CD14-positive monocyte (primary cell): ENCODE data around the gene C19orf33. TPM values are rescaled to one million over a fixed set of nuclear protein-coding genes. Genes with fewer than 3 reads are reported as not detected.

Experiments used
- DNase-seq, 3 donors: peaks; one replicate each; pipeline ENCODE4 v3.0.0-alpha.2; 2011 to 2022
- H2AFZ ChIP-seq: 2 replicates; pipeline ENCODE4 v1.6.0; 2012; ENCODE audit warnings: mild to moderate bottlenecking, low read depth, low read length, inconsistent platforms; ENCODE audit not compliant: insufficient read depth, poor library complexity, severe bottlenecking
- H3K27ac ChIP-seq, 2 donors: 1 replicate in 1 of 2; 2 replicates in 1 of 2; pipeline ENCODE4 v1.5.1; 2012 to 2013; ENCODE audit warnings: low read length in 2 of 2, control low read depth in 1 of 2, inconsistent platforms in 1 of 2, low read depth in 1 of 2, mild to moderate bottlenecking in 1 of 2
- H3K27me3 ChIP-seq, 2 donors: one replicate each; pipeline versions ENCODE4 v1.6.0 to v1.6.1; 2011 to 2013; ENCODE audit warnings: low read length in 2 of 2; ENCODE audit not compliant: control insufficient read depth in 2 of 2, insufficient read depth in 2 of 2
- H3K36me3 ChIP-seq, 2 donors: replicated peaks in 1 of 2; 1 replicate in 1 of 2; 2 replicates in 1 of 2; pipeline versions ENCODE4 v1.5.1 to v1.6.1; 2012 to 2013; ENCODE audit warnings: low read length in 2 of 2, control low read depth in 1 of 2, inconsistent platforms in 1 of 2, mild to moderate bottlenecking in 1 of 2; ENCODE audit not compliant: insufficient read depth in 2 of 2, control insufficient read depth in 1 of 2
- H3K4me1 ChIP-seq, 2 donors: 1 replicate in 1 of 2; 2 replicates in 1 of 2; pipeline versions ENCODE4 v1.5.1 to v1.6.1; 2012 to 2013; ENCODE audit warnings: low read length in 2 of 2, control low read depth in 1 of 2, inconsistent platforms in 1 of 2, mild to moderate bottlenecking in 1 of 2, moderate library complexity in 1 of 2; ENCODE audit not compliant: insufficient read depth in 2 of 2, control insufficient read depth in 1 of 2
- H3K4me2 ChIP-seq: replicated peaks from 2 replicates; pipeline ENCODE3; 2012; ENCODE audit warnings: low read length, moderate library complexity, mild to moderate bottlenecking; ENCODE audit not compliant: poor library complexity, severe bottlenecking; ENCODE audit errors: extremely low read depth
- H3K4me3 ChIP-seq, 3 experiments: fragments of 200-600 bp in 1 of 3; sonication (generic) in 1 of 3; replicated peaks in 1 of 3; 1 replicate in 2 of 3; 2 replicates in 1 of 3; pipeline ENCODE4 v1.5.1; 2011 to 2013; ENCODE audit warnings: low read length in 3 of 3, mild to moderate bottlenecking in 3 of 3, control low read depth in 2 of 3, low read depth in 2 of 3, inconsistent platforms in 1 of 3, moderate library complexity in 1 of 3
- H3K79me2 ChIP-seq: 2 replicates; pipeline ENCODE4 v1.6.0; 2012; ENCODE audit warnings: mild to moderate bottlenecking, control low read depth, inconsistent platforms, low read length, moderate library complexity; ENCODE audit not compliant: insufficient read depth
- H3K9ac ChIP-seq: 2 replicates; pipeline ENCODE4 v1.6.0; 2017; ENCODE audit warnings: low read length, mild to moderate bottlenecking; ENCODE audit not compliant: insufficient read depth, poor library complexity, severe bottlenecking
- H3K9me3 ChIP-seq, 2 donors: replicated peaks in 1 of 2; 1 replicate in 1 of 2; 2 replicates in 1 of 2; pipeline versions ENCODE4 v1.5.1 to v1.6.1; 2012 to 2013; ENCODE audit warnings: low read length in 2 of 2, control low read depth in 1 of 2; ENCODE audit not compliant: control insufficient read depth in 1 of 2, insufficient read depth in 1 of 2
- H4K20me1 ChIP-seq: 2 replicates; pipeline ENCODE4 v1.6.0; 2012; ENCODE audit warnings: mild to moderate bottlenecking, low read length, control low read depth, moderate library complexity; ENCODE audit not compliant: insufficient read depth
- H3K27ac Mint-ChIP-seq, 7 donors: one replicate each; pipeline ENCODE4 v1.8.0; 2020; ENCODE audit warnings: mild to moderate bottlenecking in 7 of 7, mixed read lengths in 7 of 7, moderate library complexity in 6 of 7, inconsistent platforms in 2 of 7
- H3K27me3 Mint-ChIP-seq, 3 donors: one replicate each; pipeline ENCODE4 v1.8.0; 2021 to 2022; ENCODE audit warnings: low read depth in 3 of 3, mild to moderate bottlenecking in 3 of 3, mixed read lengths in 3 of 3, moderate library complexity in 3 of 3, inconsistent platforms in 1 of 3
- H3K36me3 Mint-ChIP-seq, 2 donors: one replicate each; pipeline ENCODE4 v1.8.0; 2020; ENCODE audit warnings: mixed read lengths in 2 of 2, inconsistent platforms in 1 of 2, mild to moderate bottlenecking in 1 of 2
- H3K4me1 Mint-ChIP-seq: one replicate; pipeline ENCODE4 v1.8.0; 2020; ENCODE audit warnings: mild to moderate bottlenecking, mixed read lengths
- H3K4me3 Mint-ChIP-seq, 2 donors: one replicate each; pipeline ENCODE4 v1.8.0; 2020; ENCODE audit warnings: mild to moderate bottlenecking in 2 of 2, mixed read lengths in 2 of 2, moderate library complexity in 1 of 2
- H3K9me3 Mint-ChIP-seq, 7 donors: one replicate each; pipeline ENCODE4 v1.8.0; 2020 to 2022; ENCODE audit warnings: mixed read lengths in 7 of 7, mild to moderate bottlenecking in 6 of 7, moderate library complexity in 6 of 7, inconsistent platforms in 2 of 7
- CTCF ChIP-seq: fragments of 200-600 bp; IDR thresholded peaks from one replicate; pipeline ENCODE4 v1.8.0; 2022; ENCODE audit warnings: antibody characterized with exemption, mild to moderate bottlenecking
- WGBS: methylation state at CpG from one replicate; pipeline ENCODE4 v1.1.5; 2013; ENCODE audit warnings: missing lambda C conversion rate; ENCODE audit not compliant: insufficient coverage; 5-methylcytosine and 5-hydroxymethylcytosine counted together
- intact Hi-C, 2 donors: fragments of 100-400 bp; cut with micrococcal nuclease; formaldehyde crosslinking; loops; one replicate each; pipeline versions ENCODE4 v1.15.0 to v1.15.1; 2023
- polyA plus RNA-seq, 3 donors: library from polyadenylated mRNA; depleted of rRNA in 1 of 3; unstranded in 2 of 3; stranded (reverse) in 1 of 3; fragments of 300-500 nt in 2 of 3; fragments of >200 nt in 1 of 3; fragmentation: Illumina TruSeq in 2 of 3; gene quantifications; 1 replicate in 2 of 3; 2 replicates in 1 of 3; pipeline ENCODE4 v1.2.3, GENCODE V29; 2012 to 2021

The C19orf33 gene
- polyA plus RNA-seq, 3 donors = 0.43 to 0.73 (median 0.69) TPM

GRCh38 chr19:38289955-38290354, 14.1 kb upstream of the C19orf33 start:
- Histone ChIP-seq H3K4me3 (no peak overlapping the region), H3K79me2 (no peaks in the 10 kb centered on the region), H3K27me3 (no peaks in the 10 kb centered on the region), H3K4me1 (peaks cover 41 to 43% of the 10 kb centered on the region in 2 donors), H4K20me1 (no peaks in the 10 kb centered on the region), H3K27ac (no peak overlapping the region), H3K4me2 (no peak overlapping the region), H2AFZ (no peak overlapping the region), H3K9ac (no peak overlapping the region), H3K9me3 (no peaks in the 10 kb centered on the region), H3K36me3 (peaks cover 28 to 45% of the 10 kb centered on the region in 2 donors)
- no peak overlapping the region for H3K27ac Mint-ChIP-seq
- H3K27me3 Mint-ChIP-seq = peaks cover 1 to 9% (median 3%) of the 10 kb centered on the region in 3 donors
- TF ChIP-seq CTCF = no peak
- intact Hi-C loops = no loop called here
- H3K4me3 Mint-ChIP-seq = no peak overlapping the region
- no peak for DNase-seq
- peaks cover 37% of the 10 kb centered on the region for H3K4me1 Mint-ChIP-seq
- 100% methylated on average over 7 of the region's 15 CpGs for WGBS
- H3K9me3 Mint-ChIP-seq = peaks cover 0 to 2% (median 0%) of the 10 kb centered on the region in 7 donors
- peaks cover 55 to 70% of the 10 kb centered on the region in 2 donors for H3K36me3 Mint-ChIP-seq

- Mint-ChIP-seq H3K27ac (no peak overlapping the region), H3K4me3 (no peak overlapping the region), H3K36me3 (peaks cover 49 to 64% of the 10 kb centered on the region in 2 donors), H3K9me3 (peaks cover 0 to 2% (median 0%) of the 10 kb centered on the region in 7 donors), H3K4me1 (peaks cover 31% of the 10 kb centered on the region), H3K27me3 (peaks cover 1 to 10% (median 4%) of the 10 kb centered on the region in 3 donors)
- Histone ChIP-seq H3K9ac (no peak overlapping the region), H3K4me2 (no peak overlapping the region), H3K9me3 (no peaks in the 10 kb centered on the region), H3K27ac (no peak overlapping the region), H3K4me1 (peaks cover 35 to 39% of the 10 kb centered on the region in 2 donors), H4K20me1 (no peaks in the 10 kb centered on the region), H3K4me3 (no peak overlapping the region), H2AFZ (no peak overlapping the region), H3K27me3 (no peaks in the 10 kb centered on the region), H3K79me2 (no peaks in the 10 kb centered on the region), H3K36me3 (peaks cover 28 to 41% of the 10 kb centered on the region in 2 donors)
- WGBS = 82% methylated on average over 10 of the region's 13 CpGs
- no peak for DNase-seq
- no peak for TF ChIP-seq CTCF
- intact Hi-C loops = no loop called here
Observed at GRCh38 chr19:38290631-38291147, 13.4 kb upstream of the C19orf33 start.
